Naive thymus-derived CD8-positive, alpha-beta T cell (primary cell): ENCODE results near the gene RPL35. TPM values are rescaled to one million over a fixed set of nuclear protein-coding genes. Genes with fewer than 3 reads are reported as not detected.

Experiments
- ATAC-seq, 2 donors: fragments of 150-1000 bp; cut with Tn5 transposase in 1 of 2; sonication (Bioruptor Pico), chemical (Tn5 transposase) in 1 of 2; 1 replicate in 1 of 2; 2 replicates in 1 of 2; pipeline ENCODE4 v1.10.0; 2021; ENCODE audit warnings: mild to moderate bottlenecking in 2 of 2, moderate library complexity in 2 of 2
- POLR2A ChIA-PET: fragments of 350-600 bp; sonication (Branson Sonifier 250); formaldehyde crosslinking; loops from one replicate; lab custom pipeline; 2021; ENCODE audit warnings: antibody characterized with exemption; lab: Charles Lee
- DNase-seq, 10 donors: peaks; one replicate each; pipeline versions ENCODE4 v3.0.0 to v3.0.0-alpha.2; 2020 to 2022
- H3K27ac Mint-ChIP-seq, 10 donors: one replicate each; pipeline ENCODE4 v1.8.0; 2020 to 2022; ENCODE audit warnings: mild to moderate bottlenecking in 10 of 10, mixed read lengths in 10 of 10, moderate library complexity in 4 of 10, inconsistent platforms in 1 of 10
- H3K27me3 Mint-ChIP-seq, 5 donors: one replicate each; pipeline ENCODE4 v1.8.0; 2021 to 2022; ENCODE audit warnings: mixed read lengths in 5 of 5
- H3K36me3 Mint-ChIP-seq, 3 donors: one replicate each; pipeline ENCODE4 v1.8.0; 2020 to 2022; ENCODE audit warnings: mixed read lengths in 3 of 3, mild to moderate bottlenecking in 2 of 3, inconsistent platforms in 1 of 3
- H3K4me1 Mint-ChIP-seq, 4 donors: one replicate each; pipeline ENCODE4 v1.8.0; 2021 to 2022; ENCODE audit warnings: mixed read lengths in 4 of 4
- H3K4me3 Mint-ChIP-seq, 10 donors: one replicate each; pipeline ENCODE4 v1.8.0; 2020 to 2022; ENCODE audit warnings: mild to moderate bottlenecking in 10 of 10, mixed read lengths in 10 of 10, moderate library complexity in 6 of 10, inconsistent platforms in 1 of 10
- H3K9me3 Mint-ChIP-seq, 9 donors: one replicate each; pipeline ENCODE4 v1.8.0; 2020 to 2022; ENCODE audit warnings: mixed read lengths in 9 of 9, mild to moderate bottlenecking in 3 of 9, inconsistent platforms in 1 of 9, moderate library complexity in 1 of 9
- polyA plus RNA-seq, 3 donors: library from polyadenylated mRNA; unstranded; fragments of 300-500 nt; fragmentation: Illumina TruSeq; gene quantifications; one replicate each; pipeline ENCODE4 v1.2.3, GENCODE V29; 2021
- total RNA-seq, 8 experiments: library from RNA in 2 of 8; stranded (reverse) in 2 of 8; gene quantifications; one replicate each; pipeline ENCODE4 v1.2.3 and lab custom pipeline; 2021 to 2026

RPL35 gene
- 1,000 to 10,000 TPM; 1,561 to 1,669 TPM for total RNA-seq
- 1,000 to 10,000 TPM; 1,999 to 2,475 (median 2,297) TPM for polyA plus RNA-seq
- total RNA-seq (lab: John Stamatoyannopoulos, UW): 555 to 1,053 (median 698) reads per million in 6 experiments

DNA sequence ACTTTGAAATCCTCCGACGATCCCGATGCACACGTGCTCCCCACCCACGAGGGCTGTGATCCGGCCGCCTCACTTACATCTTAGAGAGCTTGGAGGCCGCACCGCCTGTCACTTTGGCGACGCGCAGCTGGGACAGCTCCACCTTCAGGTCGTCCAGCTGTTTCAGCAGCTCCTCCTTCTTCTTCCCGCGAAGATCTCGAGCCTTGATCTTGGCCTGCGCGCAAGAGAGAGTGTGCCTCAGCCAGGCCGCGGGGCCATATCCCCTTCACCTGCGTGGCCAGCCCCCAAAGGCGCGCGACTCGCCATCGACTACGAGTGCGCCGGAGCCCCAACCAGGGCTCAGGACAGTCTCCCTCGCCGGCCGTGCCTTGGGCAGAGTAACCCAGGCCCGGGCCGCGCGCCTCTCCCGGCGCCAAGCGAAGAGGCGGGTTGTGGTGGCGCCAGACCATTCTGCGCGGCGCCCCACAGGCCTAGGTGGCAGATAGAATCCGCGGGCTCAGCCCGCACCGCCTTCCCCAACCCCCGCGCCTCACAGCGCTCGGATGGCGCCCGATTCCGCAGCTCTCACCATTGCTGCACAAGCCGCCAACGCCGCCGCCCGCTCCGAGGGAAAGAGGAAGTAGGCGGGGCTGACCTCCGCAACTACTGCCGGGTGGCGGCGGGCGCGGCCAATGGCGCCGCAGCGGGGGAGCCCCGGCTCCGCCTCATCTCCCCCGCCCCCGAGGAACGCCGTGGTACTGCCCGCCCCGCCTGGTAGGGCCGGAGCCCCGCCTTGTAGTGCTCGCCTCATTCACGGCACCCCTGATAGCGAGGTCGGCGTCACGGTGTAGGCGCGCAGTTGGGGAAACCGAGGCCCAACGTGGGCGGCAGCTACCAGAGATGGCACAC is at the start of gene RPL35, which contains the start of gene ARPC5L:
Gene RPL35 (minus strand): TSS at position 616 of the 888 bp plus-strand sequence. CDS start 45 bp downstream, at position 571.
Gene ARPC5L (plus strand): TSS at position 789 of the 888 bp plus-strand sequence. CDS start 7,161 bp downstream, outside the sequence.
- H3K27ac Mint-ChIP-seq: peak within 1 kb of the TSS; percentile 72 to 99 (median 98)
- DNase-seq: peak; percentile 91 to 97 (median 95)
- no peaks in the 10 kb centered on the region for H3K9me3 Mint-ChIP-seq
- H3K27me3 Mint-ChIP-seq: no peaks in the 10 kb centered on the region
- POLR2A ChIA-PET: interaction anchor here (0.6 to 3.4 kb wide), 14 partner anchors 9 to 380 kb away, joined by 3 to 30 read pairs (median 5); partner anchors contain the start of genes GOLGA1, HSPA5, NR6A1 and SCAI
- H3K36me3 Mint-ChIP-seq: peaks cover 5 to 46% (median 7%) of the 10 kb centered on the region in 3 donors
- peak within 1 kb of the TSS; percentile 89 to 99 (median 94) for H3K4me3 Mint-ChIP-seq
- peaks cover 14 to 34% (median 32%) of the 10 kb centered on the region in 4 donors for H3K4me1 Mint-ChIP-seq
- ATAC-seq: peak; percentile 94

DNA sequence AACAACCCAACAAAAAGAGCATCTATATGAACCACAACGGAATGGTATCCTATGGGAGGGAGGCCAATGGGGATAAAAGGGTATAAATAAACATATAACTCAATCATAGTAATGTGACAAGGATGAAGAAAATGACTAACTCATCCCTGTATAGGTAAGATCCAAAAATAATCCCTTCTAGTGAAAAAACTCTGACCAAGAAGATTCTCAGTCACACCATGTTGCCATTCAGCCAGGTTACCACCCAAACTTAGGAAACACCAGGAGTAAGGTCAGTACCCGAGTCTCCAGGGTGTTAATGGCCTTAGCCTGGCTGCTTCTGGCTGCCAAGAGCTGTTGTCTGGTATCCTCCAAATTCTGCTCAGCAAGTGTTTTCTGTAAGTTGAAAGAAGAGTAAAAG is 46.3 kb upstream of the RPL35 start:
- DNase-seq (no peak), ATAC-seq (no peak)
- POLR2A ChIA-PET: interaction anchor here (0.6 kb wide), 1 partner anchor 959 kb away, joined by 4 read pairs; no protein-coding TSS in a partner anchor
- Mint-ChIP-seq H3K27ac (no peak overlapping the region), H3K9me3 (no peaks in the 10 kb centered on the region), H3K4me1 (peaks cover 0 to 1% (median 0%) of the 10 kb centered on the region in 4 donors), H3K27me3 (peaks cover 4 to 11% (median 8%) of the 10 kb centered on the region in 5 donors), H3K4me3 (no peak overlapping the region), H3K36me3 (peaks cover 22 to 85% (median 53%) of the 10 kb centered on the region in 3 donors)

DNA sequence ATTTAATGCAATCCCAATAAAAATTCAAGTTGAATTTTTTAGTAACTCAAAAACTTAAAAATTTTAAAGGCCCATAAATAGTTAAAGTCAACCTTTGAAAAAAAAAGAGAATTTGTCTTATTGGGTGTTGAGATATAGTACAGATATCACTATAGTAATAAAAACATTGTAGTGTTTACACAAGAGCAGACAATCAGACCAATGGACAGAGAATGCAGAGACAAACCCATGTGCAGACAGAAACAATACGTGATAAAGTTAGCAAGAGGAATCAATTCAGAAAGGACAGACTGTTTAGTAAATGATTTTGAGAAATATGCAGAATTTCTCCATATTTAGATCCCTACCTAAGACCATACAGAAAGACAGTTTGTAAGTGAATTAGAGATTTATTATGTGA is 45.2 kb upstream of the RPL35 start:
- POLR2A ChIA-PET: no interaction called here
- peaks cover 0 to 1% (median 0%) of the 10 kb centered on the region in 4 donors for H3K4me1 Mint-ChIP-seq
- no peak overlapping the region for H3K27ac Mint-ChIP-seq
- H3K27me3 Mint-ChIP-seq: peaks cover 4 to 18% (median 9%) of the 10 kb centered on the region in 5 donors
- H3K9me3 Mint-ChIP-seq: no peaks in the 10 kb centered on the region
- no peak for DNase-seq
- no peak overlapping the region for H3K4me3 Mint-ChIP-seq
- no peak for ATAC-seq
- H3K36me3 Mint-ChIP-seq: peaks cover 26 to 85% (median 52%) of the 10 kb centered on the region in 3 donors

DNA sequence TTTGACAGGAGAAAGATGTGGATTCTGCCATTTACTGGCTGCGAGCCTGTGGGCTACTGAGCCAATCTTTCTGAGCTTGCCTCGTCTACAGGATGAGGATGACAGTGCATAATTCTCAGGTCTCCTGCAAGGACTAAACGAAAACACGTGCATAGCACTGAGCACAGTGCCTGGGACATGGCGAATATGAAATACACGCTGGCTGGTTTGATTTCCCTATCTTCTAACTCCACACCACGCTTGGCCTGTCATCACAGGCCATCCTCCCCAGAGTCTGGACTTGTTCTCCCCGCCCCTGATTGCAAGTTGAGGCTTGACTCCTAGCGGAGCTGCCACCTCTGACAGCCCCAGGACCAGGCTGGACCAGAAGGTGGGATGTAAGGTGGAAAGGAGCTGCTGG is 38.1 kb upstream of the RPL35 start:
- no peak for ATAC-seq
- Mint-ChIP-seq H3K4me3 (no peak overlapping the region), H3K4me1 (peaks cover 7 to 20% (median 17%) of the 10 kb centered on the region in 4 donors), H3K27ac (no peak overlapping the region), H3K9me3 (peaks cover 0 to 10% (median 0%) of the 10 kb centered on the region in 9 donors), H3K27me3 (peaks cover 2 to 23% (median 9%) of the 10 kb centered on the region in 5 donors), H3K36me3 (peaks cover 20 to 77% (median 51%) of the 10 kb centered on the region in 3 donors)
- POLR2A ChIA-PET: no interaction called here
- no peak for DNase-seq

DNA sequence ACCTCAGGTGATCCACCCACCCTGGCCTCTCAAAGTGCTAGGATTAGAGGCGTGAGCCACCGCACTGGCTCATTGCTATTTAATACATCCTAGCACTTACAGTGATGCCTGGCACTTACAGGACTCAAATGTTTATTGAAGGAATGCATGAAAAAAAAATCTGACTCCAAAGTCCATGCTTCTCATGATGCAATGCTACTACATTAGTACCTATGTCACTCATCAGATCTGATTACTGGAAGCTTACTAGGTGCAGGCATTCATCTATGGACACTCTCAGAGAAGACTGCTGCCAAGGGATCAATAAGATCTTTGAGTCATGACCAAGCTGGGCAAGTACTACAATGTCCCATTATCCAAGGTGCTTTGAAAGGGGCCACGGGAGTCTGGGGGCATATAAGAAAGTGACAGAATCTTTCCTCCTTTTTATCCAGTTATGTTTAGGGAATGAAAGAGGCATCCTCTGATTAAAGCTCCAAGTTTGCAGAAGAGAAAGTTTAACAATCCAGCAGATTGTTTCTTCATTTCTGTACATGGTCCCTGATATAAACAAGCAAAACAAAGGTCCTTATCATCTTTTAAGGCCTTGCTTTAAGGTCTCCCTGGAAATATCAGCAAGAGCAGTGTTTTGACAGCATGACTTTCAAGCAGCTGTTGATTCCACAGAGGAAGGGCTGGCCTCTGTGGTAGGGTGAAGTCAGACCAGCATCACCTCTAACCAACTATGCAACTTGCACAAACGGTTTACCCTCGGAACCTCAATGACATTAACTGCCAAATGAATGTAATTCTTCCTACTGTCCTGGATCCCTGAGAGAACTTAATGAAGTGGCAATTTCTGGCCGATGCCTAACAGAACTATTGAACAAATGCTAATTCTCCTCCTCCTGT is 36.1 kb upstream of the RPL35 start:
- POLR2A ChIA-PET: no interaction called here
- peaks cover 0 to 14% (median 3%) of the 10 kb centered on the region in 5 donors for H3K27me3 Mint-ChIP-seq
- ATAC-seq: no peak
- H3K36me3 Mint-ChIP-seq: peaks cover 22 to 81% (median 51%) of the 10 kb centered on the region in 3 donors
- no peak overlapping the region for H3K27ac Mint-ChIP-seq
- no peak for DNase-seq
- H3K4me1 Mint-ChIP-seq: peaks cover 13 to 29% (median 25%) of the 10 kb centered on the region in 4 donors
- H3K4me3 Mint-ChIP-seq: no peak overlapping the region
- H3K9me3 Mint-ChIP-seq: peaks cover 0 to 12% (median 0%) of the 10 kb centered on the region in 9 donors

DNA sequence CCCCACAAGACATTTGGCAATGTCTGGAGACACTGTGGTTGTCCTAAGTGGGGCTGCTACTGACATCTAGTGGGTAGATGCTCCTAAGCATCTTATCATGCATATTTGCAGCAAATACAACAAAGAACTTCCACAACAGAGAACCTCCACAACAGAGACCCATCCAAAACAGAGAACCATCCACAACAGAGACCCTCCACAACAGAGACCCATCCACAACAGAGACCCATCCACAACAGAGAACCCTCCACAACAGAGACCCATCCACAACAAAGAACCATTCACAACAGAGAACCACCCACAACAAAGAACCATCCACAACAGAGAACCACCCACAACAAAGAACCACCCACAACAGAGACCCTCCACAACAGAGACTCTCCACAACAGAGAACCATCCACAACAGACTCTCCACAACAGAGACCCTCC is 33.0 kb upstream of the RPL35 start:
- POLR2A ChIA-PET: interaction anchor here (0.8 to 0.9 kb wide), 2 partner anchors 32 to 122 kb away, joined by 4 read pairs; no protein-coding TSS in a partner anchor
- H3K36me3 Mint-ChIP-seq: peaks cover 32 to 85% (median 56%) of the 10 kb centered on the region in 3 donors
- ATAC-seq: peak; percentile 97 to 98

DNA sequence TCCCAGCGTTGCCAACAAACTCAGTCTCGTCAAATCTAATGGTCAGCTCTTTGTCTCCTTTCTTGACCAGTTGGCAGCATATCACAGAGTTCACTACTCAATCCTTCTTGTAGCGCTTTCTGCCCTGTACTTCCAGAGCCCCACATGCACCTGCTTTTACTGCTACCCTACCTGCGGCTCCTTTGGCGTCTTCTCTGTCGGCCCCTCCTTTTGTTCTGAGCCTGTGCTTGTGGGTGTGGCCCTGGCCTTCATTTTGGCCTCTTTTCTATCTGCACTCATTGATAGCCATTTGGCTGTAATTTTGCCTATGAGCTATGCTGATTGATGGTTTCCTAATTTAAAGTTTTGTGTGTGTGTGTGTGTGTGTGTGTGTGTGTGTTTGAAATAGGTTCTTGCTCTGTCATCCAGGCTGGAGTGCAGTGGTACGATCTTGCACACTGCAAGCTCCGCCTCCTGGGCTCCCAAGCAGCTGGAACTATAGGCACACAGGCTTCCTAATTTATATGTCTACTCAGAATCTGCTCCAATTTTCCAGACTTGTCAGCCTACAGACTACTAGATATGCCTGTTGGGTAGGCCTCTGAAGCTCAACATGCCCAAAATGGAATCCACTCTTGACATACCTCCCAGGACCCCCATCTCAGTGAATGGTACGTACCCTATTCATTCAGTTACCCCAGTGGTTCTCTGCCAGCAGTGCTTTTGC is 32.4 kb upstream of the RPL35 start:
- H3K27ac Mint-ChIP-seq: peak overlapping the region in 6 of 10 donors; percentile 85 to 99 (median 87)
- peaks cover 0 to 12% (median 0%) of the 10 kb centered on the region in 9 donors for H3K9me3 Mint-ChIP-seq
- POLR2A ChIA-PET: interaction anchor here (0.6 to 0.9 kb wide), 3 partner anchors 32 to 276 kb away, joined by 3 to 4 read pairs (median 4); no protein-coding TSS in a partner anchor
- H3K4me1 Mint-ChIP-seq: peaks cover 13 to 31% (median 27%) of the 10 kb centered on the region in 4 donors
- ATAC-seq (no peak), DNase-seq (no peak)
- H3K27me3 Mint-ChIP-seq: peaks cover 0 to 30% (median 14%) of the 10 kb centered on the region in 5 donors
- peak overlapping the region in 1 of 10 donors; percentile 92 for H3K4me3 Mint-ChIP-seq
- peaks cover 32 to 85% (median 58%) of the 10 kb centered on the region in 3 donors for H3K36me3 Mint-ChIP-seq

More for the DNA sequence above, 33.0 kb upstream of the RPL35 start:
- H3K4me1 Mint-ChIP-seq: peaks cover 13 to 31% (median 25%) of the 10 kb centered on the region in 4 donors
- H3K4me3 Mint-ChIP-seq: peak overlapping the region in 6 of 10 donors; percentile 31 to 92 (median 87)
- peak in 9 of 10 donors; percentile 28 to 89 (median 79) for DNase-seq
- H3K9me3 Mint-ChIP-seq: peaks cover 0 to 12% (median 0%) of the 10 kb centered on the region in 9 donors
- H3K27me3 Mint-ChIP-seq: peaks cover 0 to 25% (median 10%) of the 10 kb centered on the region in 5 donors
- peak overlapping the region; percentile 54 to 99 (median 87) for H3K27ac Mint-ChIP-seq

DNA sequence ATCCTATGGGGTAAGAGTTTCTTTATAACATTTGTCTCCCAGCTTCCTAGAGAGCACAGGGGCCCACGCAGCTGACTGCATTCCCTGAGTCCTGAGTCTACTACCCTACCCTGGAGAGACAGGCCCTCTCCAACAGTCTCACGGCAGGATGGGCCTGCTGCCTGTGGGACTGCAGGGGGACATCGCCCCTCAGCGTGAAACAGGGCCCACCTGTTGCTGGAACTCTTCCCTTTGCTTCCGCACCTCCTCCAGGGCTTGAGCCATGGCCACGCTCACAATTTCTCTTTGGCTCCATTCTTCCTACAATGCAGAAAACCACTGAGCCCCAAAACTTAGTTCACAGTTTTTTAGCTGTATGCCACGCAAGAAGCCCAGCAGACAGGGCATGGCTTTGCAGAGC is 28.4 kb upstream of the RPL35 start:
- Mint-ChIP-seq H3K4me3 (no peak overlapping the region), H3K4me1 (peaks cover 9 to 15% (median 13%) of the 10 kb centered on the region in 4 donors), H3K27me3 (peaks cover 0 to 51% (median 27%) of the 10 kb centered on the region in 5 donors), H3K9me3 (peaks cover 0 to 9% (median 0%) of the 10 kb centered on the region in 9 donors), H3K27ac (peak overlapping the region in 1 of 10 donors; percentile 5), H3K36me3 (peaks cover 42 to 93% (median 69%) of the 10 kb centered on the region in 3 donors)
- POLR2A ChIA-PET: no interaction called here
- DNase-seq: no peak
- ATAC-seq: no peak

DNA sequence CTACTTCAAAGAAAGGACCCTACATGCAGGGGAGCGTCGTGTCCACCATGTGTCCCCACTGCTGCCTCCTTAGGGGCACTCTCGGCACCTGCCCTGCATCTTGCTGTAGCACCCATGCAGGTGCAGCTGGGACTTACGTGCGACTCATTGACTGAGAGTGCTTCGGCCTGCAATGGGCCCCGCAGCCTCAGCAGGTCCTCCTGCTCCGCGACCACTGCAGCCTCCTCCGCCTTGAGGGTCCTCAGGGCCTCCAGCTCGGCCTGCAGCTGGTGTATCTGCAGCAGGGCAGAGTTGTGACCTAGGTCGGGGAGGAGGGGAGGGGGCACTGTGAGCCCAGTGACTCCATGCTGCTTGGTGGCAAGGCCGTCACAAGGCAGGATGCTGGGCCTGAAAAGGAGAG is 27.2 kb upstream of the RPL35 start:
- H3K27ac Mint-ChIP-seq: no peak overlapping the region
- peaks cover 36 to 95% (median 70%) of the 10 kb centered on the region in 3 donors for H3K36me3 Mint-ChIP-seq
- ATAC-seq: no peak

DNA sequence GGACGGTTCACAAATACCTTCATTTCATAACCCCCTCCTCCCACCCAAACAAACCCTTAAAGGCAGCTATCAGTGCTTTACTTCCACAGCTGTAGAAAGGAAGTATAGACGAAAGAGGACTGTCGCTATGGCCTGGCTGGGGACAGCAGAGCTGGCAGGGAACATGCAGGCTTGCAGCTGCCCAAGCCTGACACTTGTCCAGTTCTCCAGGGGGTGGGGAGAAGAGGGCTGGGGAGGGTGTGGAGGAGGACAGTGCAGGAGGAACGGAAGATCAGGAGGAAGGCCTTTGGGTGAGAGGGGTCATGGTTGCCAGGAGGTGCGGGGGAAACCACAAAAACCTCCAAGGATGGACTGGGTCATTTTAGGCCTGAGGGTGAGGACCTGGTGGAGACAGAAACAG is 26.1 kb upstream of the RPL35 start:
- POLR2A ChIA-PET: no interaction called here

More for the DNA sequence above, 27.2 kb upstream of the RPL35 start:
- H3K27me3 Mint-ChIP-seq: peaks cover 0 to 52% (median 27%) of the 10 kb centered on the region in 5 donors
- H3K9me3 Mint-ChIP-seq: peaks cover 0 to 3% (median 0%) of the 10 kb centered on the region in 9 donors
- DNase-seq: no peak
- POLR2A ChIA-PET: no interaction called here
- H3K4me1 Mint-ChIP-seq: peaks cover 0 to 4% (median 3%) of the 10 kb centered on the region in 4 donors
- no peak overlapping the region for H3K4me3 Mint-ChIP-seq

More for the DNA sequence above, 26.1 kb upstream of the RPL35 start:
- Mint-ChIP-seq H3K27me3 (peaks cover 0 to 52% (median 27%) of the 10 kb centered on the region in 5 donors), H3K4me3 (no peak overlapping the region), H3K9me3 (peaks cover 0 to 3% (median 0%) of the 10 kb centered on the region in 9 donors), H3K27ac (no peak overlapping the region), H3K4me1 (peaks cover 0 to 4% (median under 1%) of the 10 kb centered on the region in 4 donors), H3K36me3 (peaks cover 33 to 94% (median 67%) of the 10 kb centered on the region in 3 donors)
- no peak for ATAC-seq
- DNase-seq: no peak
